Measurements from ENCODE around the gene PAM. TPM values are rescaled to one million over a fixed set of nuclear protein-coding genes. Genes with fewer than 3 reads are reported as not detected.

PAM gene
- total RNA-seq, 1 experiment from 2014 or later, result 90.0 TPM

- Histone ChIP-seq H3K27me3 (ENCODE audit: low read length) (no peaks in the 10 kb centered on the region), H3K4me3 (ENCODE audit: low read length) (no peak overlapping the region), H3K4me2 (ENCODE audit: low read length) (no peak overlapping the region), H4K20me1 (ENCODE audit: low read length) (no peaks in the 10 kb centered on the region), H2AFZ (ENCODE audit: low read length) (no peak overlapping the region), H3K79me2 (ENCODE audit: low read length) (no peaks in the 10 kb centered on the region), H3F3A (ENCODE audit: low read length, unreplicated experiment) (no peaks in the 10 kb centered on the region), H3K9ac (ENCODE audit: low read length) (no peak overlapping the region), H3K9me2 (replicated peaks; ENCODE audit: low read length) (no peaks in the 10 kb centered on the region), H3K27ac (ENCODE audit: low read length) (no peak overlapping the region), H3K36me3 (ENCODE audit: low read depth, low read length) (no peaks in the 10 kb centered on the region), H3K4me1 (ENCODE audit: insufficient read depth, low read length) (no peaks in the 10 kb centered on the region), H3K9me3 (ENCODE audit: low read length) (no peaks in the 10 kb centered on the region)
- intact Hi-C loops (cut with micrococcal nuclease), result no loop called here
- peak; percentile 16 for DNase-seq
- peak; percentile 20; the same call in 1 of the 2 replicates for ATAC-seq
- ChIA-PET POLR2A (ENCODE audit: unreplicated experiment) (no interaction called here), CTCF (no interaction called here)
- no peak for TF ChIP-seq EZH2 (IDR thresholded peaks at IDR 0.05; ENCODE audit: low read length, unreplicated experiment)
- TF ChIP-seq CTCF (conservative IDR thresholded peaks at IDR 0.05; ENCODE audit: low read depth, low read length), result no peak
- no peak for TF ChIP-seq EZH2phosphoT487 (IDR thresholded peaks at IDR 0.05; ENCODE audit: borderline replicate concordance, low read length)
- BruUV-seq (replicated peaks), result no TSS peak
Measured at GRCh38 chr5:102991802-102992201, 236.7 kb downstream of the PAM start.

DNA sequence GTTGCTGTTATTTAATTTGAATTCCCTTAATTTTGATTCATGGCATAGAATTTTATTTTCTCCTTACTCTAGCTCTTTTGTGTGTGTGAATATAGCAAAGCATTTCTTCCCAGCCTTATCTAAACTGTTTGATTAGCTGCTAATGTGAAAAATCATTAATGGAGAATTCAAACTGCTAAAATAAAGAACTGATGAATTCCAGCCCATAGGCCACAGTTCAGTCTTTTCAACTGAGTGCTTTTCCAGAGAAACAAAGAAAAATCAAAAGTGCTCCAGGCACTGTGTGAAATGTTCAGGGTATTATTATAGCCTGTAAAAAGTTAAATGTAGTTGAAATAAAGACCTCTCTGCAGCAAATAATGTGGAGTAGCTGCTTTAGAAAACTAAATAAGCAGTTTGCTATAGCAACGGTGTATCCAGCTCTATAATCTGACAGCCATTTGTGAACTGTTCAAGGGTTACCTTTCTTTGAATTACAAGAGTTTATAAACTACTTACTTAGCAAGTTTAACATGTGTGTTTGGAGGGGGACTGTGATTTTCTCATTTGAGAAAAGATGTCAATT is 241.0 kb downstream of the PAM start:
- H3K27me3 ChIP-seq (ENCODE audit: low read length), result no peaks in the 10 kb centered on the region
- H3K9me3 ChIP-seq (ENCODE audit: low read length), result no peaks in the 10 kb centered on the region
- H3K79me2 ChIP-seq (ENCODE audit: low read length), result no peaks in the 10 kb centered on the region
- intact Hi-C loops (cut with micrococcal nuclease), result no loop called here
- no peaks in the 10 kb centered on the region for H3K36me3 ChIP-seq (ENCODE audit: low read depth, low read length)
- H3K27ac ChIP-seq (ENCODE audit: low read length), result no peak overlapping the region
- TF ChIP-seq CTCF (conservative IDR thresholded peaks at IDR 0.05; ENCODE audit: low read depth, low read length) (no peak), EZH2 (IDR thresholded peaks at IDR 0.05; ENCODE audit: low read length, unreplicated experiment) (no peak), EZH2phosphoT487 (IDR thresholded peaks at IDR 0.05; ENCODE audit: borderline replicate concordance, low read length) (no peak)
- no peak overlapping the region for H3K4me2 ChIP-seq (ENCODE audit: low read length)
- no peaks in the 10 kb centered on the region for H3K9me2 ChIP-seq (replicated peaks; ENCODE audit: low read length)
- no peak overlapping the region for H3K4me3 ChIP-seq (ENCODE audit: low read length)
- no peak overlapping the region for H2AFZ ChIP-seq (ENCODE audit: low read length)
- BruUV-seq (replicated peaks), result no TSS peak
- DNase-seq (no peak), ATAC-seq (no peak)
- H3K4me1 ChIP-seq (ENCODE audit: insufficient read depth, low read length), result peaks cover 9% of the 10 kb centered on the region; the same call in 1 of the 2 replicates
- ChIA-PET POLR2A (ENCODE audit: unreplicated experiment) (no interaction called here), CTCF (no interaction called here)
- no peak overlapping the region for H3K9ac ChIP-seq (ENCODE audit: low read length)
- no peaks in the 10 kb centered on the region for H3F3A ChIP-seq (ENCODE audit: low read length, unreplicated experiment)
- no peaks in the 10 kb centered on the region for H4K20me1 ChIP-seq (ENCODE audit: low read length)

GRCh38 chr5:102998224-102998623 is 243.1 kb downstream of the PAM start:
- ATAC-seq (peak; percentile 93), DNase-seq (peak; percentile 49)
- no peak overlapping the region for H3K27ac ChIP-seq (ENCODE audit: low read length)
- H3K4me1 ChIP-seq (ENCODE audit: insufficient read depth, low read length), result peaks cover 9% of the 10 kb centered on the region; the same call in 1 of the 2 replicates
- no peaks in the 10 kb centered on the region for H3K9me3 ChIP-seq (ENCODE audit: low read length)
- H3K4me3 ChIP-seq (ENCODE audit: low read length), result no peak overlapping the region
- no peaks in the 10 kb centered on the region for H3K79me2 ChIP-seq (ENCODE audit: low read length)
- BruUV-seq (replicated peaks), result no TSS peak
- H3F3A ChIP-seq (ENCODE audit: low read length, unreplicated experiment), result no peaks in the 10 kb centered on the region
- no peaks in the 10 kb centered on the region for H4K20me1 ChIP-seq (ENCODE audit: low read length)
- no peak overlapping the region for H3K4me2 ChIP-seq (ENCODE audit: low read length)
- no peaks in the 10 kb centered on the region for H3K36me3 ChIP-seq (ENCODE audit: low read depth, low read length)
- H3K9ac ChIP-seq (ENCODE audit: low read length), result no peak overlapping the region
- no peaks in the 10 kb centered on the region for H3K9me2 ChIP-seq (replicated peaks; ENCODE audit: low read length)
- intact Hi-C loops (cut with micrococcal nuclease), result no loop called here
- TF ChIP-seq CTCF (conservative IDR thresholded peaks at IDR 0.05; ENCODE audit: low read depth, low read length), result no peak
- no peak for TF ChIP-seq EZH2phosphoT487 (IDR thresholded peaks at IDR 0.05; ENCODE audit: borderline replicate concordance, low read length)
- TF ChIP-seq EZH2 (IDR thresholded peaks at IDR 0.05; ENCODE audit: low read length, unreplicated experiment), result no peak
- no peak overlapping the region for H2AFZ ChIP-seq (ENCODE audit: low read length)
- ChIA-PET CTCF (interaction anchor here (0.5 kb wide), 1 partner anchor 136 kb away, joined by 4 read pairs; no protein-coding TSS in a partner anchor), POLR2A (ENCODE audit: unreplicated experiment) (no interaction called here)
- no peaks in the 10 kb centered on the region for H3K27me3 ChIP-seq (ENCODE audit: low read length)

All from PC-3 (cell line).